Mesothelial cell of epicardium (in vitro differentiated cells): ENCODE results near the gene MPV17L2. TPM values are rescaled to one million over a fixed set of nuclear protein-coding genes. Genes with fewer than 3 reads are reported as not detected.
"Not testable (repeated sequence)": the region's sequence is repeated elsewhere in the genome, so short reads cannot be mapped to it uniquely, and the experiment has no call there.

Experiments used
- DNase-seq, 2 experiments: peaks; one replicate each; pipeline ENCODE4 v3.0.0; 2021; ENCODE audit warnings: low spot score in 2 of 2; ENCODE audit not compliant: unreplicated experiment in 2 of 2
- H3K27ac Mint-ChIP-seq: 2 replicates; pipeline ENCODE4 v1.8.0; 2021; ENCODE audit warnings: mixed read lengths
- H3K27me3 Mint-ChIP-seq: 2 replicates; pipeline ENCODE4 v1.8.0; 2021; ENCODE audit warnings: low read depth, mixed read lengths
- H3K36me3 Mint-ChIP-seq: 2 replicates; pipeline ENCODE4 v1.8.0; 2021; ENCODE audit warnings: mixed read lengths
- H3K4me1 Mint-ChIP-seq: 2 replicates; pipeline ENCODE4 v1.8.0; 2021; ENCODE audit warnings: mixed read lengths
- H3K4me3 Mint-ChIP-seq: 2 replicates; pipeline ENCODE4 v1.8.0; 2021; ENCODE audit warnings: mild to moderate bottlenecking, moderate library complexity, mixed read lengths
- H3K9me3 Mint-ChIP-seq: 2 replicates; pipeline ENCODE4 v1.8.0; 2021; ENCODE audit warnings: mixed read lengths
- total RNA-seq: library from RNA; stranded (reverse); gene quantifications from 3 replicates; pipeline ENCODE4 v1.2.1, GENCODE V29; 2021
- TF ChIP-seq, protein P1 (sequence below): fragments of 200-600 bp; sonication (generic); IDR thresholded peaks from one replicate; pipeline ENCODE4 v1.5.0; 2021; ENCODE audit warnings: antibody characterized with exemption; ENCODE audit not compliant: unreplicated experiment

Gene MPV17L2
- total RNA-seq, 1 donor from 2014 or later, result 8.2 TPM

DNA sequence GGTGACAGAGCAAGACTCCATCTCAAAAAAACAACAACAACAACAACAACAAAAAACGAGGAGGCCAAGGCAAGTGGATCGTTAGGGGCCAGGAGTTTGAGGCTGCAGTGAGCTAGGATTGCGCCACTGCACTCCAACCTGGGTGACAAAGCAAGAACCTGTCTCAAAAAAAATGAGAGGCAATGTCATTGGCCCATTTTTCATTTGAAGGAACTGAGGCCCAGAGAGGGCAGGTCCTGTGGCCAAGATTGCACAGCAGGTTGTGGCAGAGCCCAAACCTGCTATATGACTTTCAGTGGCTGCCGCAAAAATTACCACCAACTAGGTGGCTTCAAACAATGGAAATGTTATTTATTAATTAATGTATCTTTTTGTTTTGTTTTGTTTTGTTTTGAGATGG is 34.6 kb upstream of the MPV17L2 start:
- Mint-ChIP-seq H3K27ac (no peak overlapping the region), H3K27me3 (no peaks in the 10 kb centered on the region), H3K9me3 (no peaks in the 10 kb centered on the region), H3K4me1 (peaks cover 40% of the 10 kb centered on the region), H3K4me3 (no peak overlapping the region), H3K36me3 (peaks cover 15% of the 10 kb centered on the region)
- TF ChIP-seq, protein P1, sequence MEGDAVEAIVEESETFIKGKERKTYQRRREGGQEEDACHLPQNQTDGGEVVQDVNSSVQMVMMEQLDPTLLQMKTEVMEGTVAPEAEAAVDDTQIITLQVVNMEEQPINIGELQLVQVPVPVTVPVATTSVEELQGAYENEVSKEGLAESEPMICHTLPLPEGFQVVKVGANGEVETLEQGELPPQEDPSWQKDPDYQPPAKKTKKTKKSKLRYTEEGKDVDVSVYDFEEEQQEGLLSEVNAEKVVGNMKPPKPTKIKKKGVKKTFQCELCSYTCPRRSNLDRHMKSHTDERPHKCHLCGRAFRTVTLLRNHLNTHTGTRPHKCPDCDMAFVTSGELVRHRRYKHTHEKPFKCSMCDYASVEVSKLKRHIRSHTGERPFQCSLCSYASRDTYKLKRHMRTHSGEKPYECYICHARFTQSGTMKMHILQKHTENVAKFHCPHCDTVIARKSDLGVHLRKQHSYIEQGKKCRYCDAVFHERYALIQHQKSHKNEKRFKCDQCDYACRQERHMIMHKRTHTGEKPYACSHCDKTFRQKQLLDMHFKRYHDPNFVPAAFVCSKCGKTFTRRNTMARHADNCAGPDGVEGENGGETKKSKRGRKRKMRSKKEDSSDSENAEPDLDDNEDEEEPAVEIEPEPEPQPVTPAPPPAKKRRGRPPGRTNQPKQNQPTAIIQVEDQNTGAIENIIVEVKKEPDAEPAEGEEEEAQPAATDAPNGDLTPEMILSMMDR, result no peak
- no peak for DNase-seq

DNA sequence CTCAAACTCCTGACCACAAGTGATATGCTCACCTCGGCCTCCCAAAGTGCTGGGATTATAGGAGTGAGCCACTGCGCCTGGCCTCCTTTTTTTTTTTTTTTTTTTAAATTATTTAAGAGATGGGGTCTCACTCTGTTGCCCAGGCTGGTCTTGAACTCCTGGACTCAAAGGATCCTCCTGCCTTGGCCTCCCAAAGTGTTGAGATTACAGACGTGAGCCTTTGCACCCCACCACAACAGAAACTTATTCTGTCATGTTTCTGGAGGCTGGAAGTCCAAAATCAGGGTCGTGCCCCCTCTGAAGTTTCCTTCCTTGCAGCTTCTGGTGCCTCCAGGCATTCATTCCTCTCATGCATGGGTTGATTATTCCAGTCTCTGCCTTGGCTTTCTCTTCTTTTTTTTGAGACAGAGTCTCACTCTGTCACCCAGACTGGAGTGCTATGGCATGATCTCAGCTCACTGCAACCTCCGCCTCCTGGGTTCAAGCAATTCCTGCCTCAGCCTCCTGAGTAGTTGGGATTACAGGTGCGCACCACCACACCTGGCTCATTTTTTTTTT is 33.9 kb upstream of the MPV17L2 start:
- Mint-ChIP-seq H3K4me1 (peaks cover 36% of the 10 kb centered on the region), H3K36me3 (peaks cover 17% of the 10 kb centered on the region)
- not testable (repeated sequence) for H3K4me3 Mint-ChIP-seq, H3K27me3 Mint-ChIP-seq, DNase-seq, H3K27ac Mint-ChIP-seq, H3K9me3 Mint-ChIP-seq

DNA sequence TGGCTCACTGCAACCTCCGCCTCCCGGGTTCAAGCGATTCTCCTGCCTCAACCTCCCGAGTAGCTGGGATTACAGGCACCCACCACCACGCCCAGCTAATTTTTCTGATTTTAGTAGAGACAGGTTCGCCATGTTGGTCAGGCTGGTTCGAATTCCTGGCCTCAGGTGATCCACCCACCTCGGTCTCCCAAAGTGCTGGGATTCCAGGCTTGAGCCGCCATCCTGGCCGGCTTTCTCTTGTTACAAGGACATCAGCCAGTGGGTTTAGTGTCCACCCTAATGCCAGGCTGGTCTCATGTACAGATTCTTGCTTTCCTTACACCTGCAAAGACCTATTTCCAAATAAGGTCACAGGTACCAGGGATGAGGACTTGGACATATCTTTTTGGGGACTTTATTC is 33.2 kb upstream of the MPV17L2 start:
- no peaks in the 10 kb centered on the region for H3K9me3 Mint-ChIP-seq
- no peak for DNase-seq
- no peaks in the 10 kb centered on the region for H3K27me3 Mint-ChIP-seq
- no peak overlapping the region for H3K27ac Mint-ChIP-seq
- H3K4me3 Mint-ChIP-seq, result no peak overlapping the region
- peaks cover 17% of the 10 kb centered on the region for H3K36me3 Mint-ChIP-seq
- TF ChIP-seq, protein P1, result no peak
- peaks cover 30% of the 10 kb centered on the region for H3K4me1 Mint-ChIP-seq

DNA sequence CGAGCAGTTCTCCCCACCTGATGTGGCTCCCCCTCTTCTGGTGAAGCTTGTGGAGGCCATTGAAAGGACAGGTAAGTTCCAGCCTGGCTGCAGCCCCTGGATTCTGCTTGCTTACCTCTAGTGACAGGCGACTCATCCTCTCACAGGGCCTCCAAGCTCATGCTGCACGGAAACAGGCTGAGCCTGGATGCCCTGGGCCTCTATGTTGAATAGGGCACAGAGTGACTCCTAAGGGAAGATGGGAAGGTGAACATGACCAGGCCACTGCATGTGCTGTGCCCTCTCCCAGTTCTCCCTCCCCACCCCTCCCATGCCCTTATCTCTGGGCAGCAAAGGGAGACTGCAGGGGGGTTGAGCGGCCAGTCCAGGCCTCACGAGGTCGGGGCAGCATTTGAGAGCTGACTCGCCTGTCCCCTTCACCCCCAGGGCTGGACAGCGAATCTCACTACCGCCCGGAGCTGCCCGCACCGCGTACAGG is 32.5 kb upstream of the MPV17L2 start:
- no peaks in the 10 kb centered on the region for H3K27me3 Mint-ChIP-seq
- peak overlapping the region; percentile 25 for H3K27ac Mint-ChIP-seq
- DNase-seq, result no peak
- peak overlapping the region; percentile 51 for H3K4me3 Mint-ChIP-seq
- H3K4me1 Mint-ChIP-seq, result peaks cover 28% of the 10 kb centered on the region
- TF ChIP-seq, protein P1, result no peak
- H3K36me3 Mint-ChIP-seq, result peaks cover 18% of the 10 kb centered on the region
- H3K9me3 Mint-ChIP-seq, result no peaks in the 10 kb centered on the region

DNA sequence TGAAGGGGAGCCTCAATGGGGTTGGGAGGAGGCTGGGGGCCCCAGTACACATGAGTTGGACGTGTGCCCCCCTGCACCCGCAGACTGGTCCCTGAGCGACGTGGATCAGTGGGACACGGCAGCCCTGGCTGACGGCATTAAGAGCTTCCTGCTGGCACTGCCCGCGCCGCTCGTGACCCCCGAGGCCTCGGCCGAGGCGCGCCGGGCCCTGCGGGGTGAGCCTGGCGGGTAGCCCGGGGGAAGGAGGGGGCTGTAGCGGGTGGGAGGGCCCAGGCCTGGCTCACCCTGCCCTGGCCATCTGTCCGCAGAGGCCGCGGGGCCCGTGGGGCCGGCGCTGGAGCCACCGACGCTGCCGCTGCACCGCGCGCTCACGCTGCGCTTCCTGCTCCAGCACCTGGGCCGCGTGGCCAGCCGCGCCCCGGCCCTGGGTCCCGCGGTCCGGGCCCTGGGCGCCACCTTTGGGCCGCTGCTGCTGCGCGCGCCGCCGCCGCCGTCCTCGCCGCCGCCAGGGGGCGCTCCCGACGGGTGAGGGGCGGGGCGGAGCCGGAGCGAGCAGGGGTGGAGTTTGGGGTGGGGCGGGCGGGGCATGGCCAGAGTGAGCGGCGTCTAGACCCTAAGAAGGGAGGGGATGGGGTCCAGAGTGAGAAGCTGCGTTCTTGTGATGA is 31.9 kb upstream of the MPV17L2 start:
- Mint-ChIP-seq H3K27me3 (no peaks in the 10 kb centered on the region), H3K4me3 (peak overlapping the region; percentile 51), H3K4me1 (peaks cover 28% of the 10 kb centered on the region), H3K27ac (no peak overlapping the region), H3K36me3 (peaks cover 24% of the 10 kb centered on the region), H3K9me3 (no peaks in the 10 kb centered on the region)
- TF ChIP-seq, protein P1, result peak; percentile 68
- DNase-seq, result peak; percentile 68 to 84

DNA sequence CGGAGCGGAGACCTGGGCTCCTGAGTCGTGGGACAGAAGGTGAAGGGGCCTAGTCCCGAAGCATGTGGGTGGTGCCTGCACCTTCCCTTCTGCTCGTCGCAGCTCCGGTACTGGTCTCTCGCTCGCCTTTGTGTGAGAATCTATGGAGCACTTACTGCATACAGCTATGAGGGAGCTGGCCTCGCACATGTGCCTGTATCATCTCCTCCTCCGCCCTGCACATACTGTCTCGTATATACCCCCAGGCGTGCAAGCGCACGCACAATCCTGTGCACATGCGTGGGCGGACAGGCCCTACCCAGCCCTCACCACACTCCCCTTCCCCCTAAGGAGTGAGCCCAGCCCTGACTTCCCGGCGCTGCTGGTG is 31.4 kb upstream of the MPV17L2 start:
- H3K4me1 Mint-ChIP-seq, result peaks cover 23% of the 10 kb centered on the region
- no peak overlapping the region for H3K27ac Mint-ChIP-seq
- TF ChIP-seq, protein P1, result peak; percentile 16
- no peak for DNase-seq
- H3K27me3 Mint-ChIP-seq, result no peaks in the 10 kb centered on the region
- peaks cover 24% of the 10 kb centered on the region for H3K36me3 Mint-ChIP-seq
- peak overlapping the region; percentile 15 for H3K4me3 Mint-ChIP-seq
- no peaks in the 10 kb centered on the region for H3K9me3 Mint-ChIP-seq
